Nephron (organoid): ENCODE measurements around the gene KDM1A.

Source experiments
- H3K27ac Mint-ChIP-seq, 3 experiments: 2 replicates each; pipeline ENCODE4 v1.8.0; 2020; ENCODE audit warnings: mixed read lengths in 3 of 3, mild to moderate bottlenecking in 2 of 3, moderate library complexity in 1 of 3
- H3K27me3 Mint-ChIP-seq: 2 replicates; pipeline ENCODE4 v1.8.0; 2021; ENCODE audit warnings: low read depth, mild to moderate bottlenecking, moderate library complexity, mixed read lengths
- H3K36me3 Mint-ChIP-seq: 2 replicates; pipeline ENCODE4 v1.8.0; 2020; ENCODE audit warnings: low read depth, mixed read lengths
- H3K4me1 Mint-ChIP-seq: 2 replicates; pipeline ENCODE4 v1.8.0; 2020; ENCODE audit warnings: mixed read lengths
- H3K4me3 Mint-ChIP-seq, 3 experiments: 2 replicates each; pipeline ENCODE4 v1.8.0; 2020; ENCODE audit warnings: mild to moderate bottlenecking in 3 of 3, mixed read lengths in 3 of 3, moderate library complexity in 2 of 3
- H3K9me3 Mint-ChIP-seq: 2 replicates; pipeline ENCODE4 v1.8.0; 2020; ENCODE audit warnings: mixed read lengths
- TF ChIP-seq, protein P1 (sequence below), 3 experiments: fragments of 200-600 bp; sonication (generic); IDR thresholded peaks; one replicate each; pipeline ENCODE4 v1.5.0; 2021; ENCODE audit warnings: antibody characterized with exemption in 3 of 3; ENCODE audit not compliant: unreplicated experiment in 3 of 3

The KDM1A gene

GRCh38 chr1:23101887-23102286 is 82.6 kb downstream of the KDM1A start:
- Mint-ChIP-seq H3K4me3 (no peak overlapping the region), H3K27ac (no peak overlapping the region), H3K4me1 (peaks cover 34% of the 10 kb centered on the region), H3K9me3 (no peaks in the 10 kb centered on the region), H3K36me3 (peaks cover 20% of the 10 kb centered on the region), H3K27me3 (no peaks in the 10 kb centered on the region)
- TF ChIP-seq, protein P1, sequence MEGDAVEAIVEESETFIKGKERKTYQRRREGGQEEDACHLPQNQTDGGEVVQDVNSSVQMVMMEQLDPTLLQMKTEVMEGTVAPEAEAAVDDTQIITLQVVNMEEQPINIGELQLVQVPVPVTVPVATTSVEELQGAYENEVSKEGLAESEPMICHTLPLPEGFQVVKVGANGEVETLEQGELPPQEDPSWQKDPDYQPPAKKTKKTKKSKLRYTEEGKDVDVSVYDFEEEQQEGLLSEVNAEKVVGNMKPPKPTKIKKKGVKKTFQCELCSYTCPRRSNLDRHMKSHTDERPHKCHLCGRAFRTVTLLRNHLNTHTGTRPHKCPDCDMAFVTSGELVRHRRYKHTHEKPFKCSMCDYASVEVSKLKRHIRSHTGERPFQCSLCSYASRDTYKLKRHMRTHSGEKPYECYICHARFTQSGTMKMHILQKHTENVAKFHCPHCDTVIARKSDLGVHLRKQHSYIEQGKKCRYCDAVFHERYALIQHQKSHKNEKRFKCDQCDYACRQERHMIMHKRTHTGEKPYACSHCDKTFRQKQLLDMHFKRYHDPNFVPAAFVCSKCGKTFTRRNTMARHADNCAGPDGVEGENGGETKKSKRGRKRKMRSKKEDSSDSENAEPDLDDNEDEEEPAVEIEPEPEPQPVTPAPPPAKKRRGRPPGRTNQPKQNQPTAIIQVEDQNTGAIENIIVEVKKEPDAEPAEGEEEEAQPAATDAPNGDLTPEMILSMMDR (IDR thresholded peaks at IDR 0.05; ENCODE audit: unreplicated experiment in 3 of 3): no peak

GRCh38 chr1:23102289-23102688 is 83.0 kb downstream of the KDM1A start:
- TF ChIP-seq, protein P1 (IDR thresholded peaks at IDR 0.05; ENCODE audit: unreplicated experiment in 3 of 3): no peak
- no peak overlapping the region for H3K4me3 Mint-ChIP-seq
- no peaks in the 10 kb centered on the region for H3K9me3 Mint-ChIP-seq
- H3K27ac Mint-ChIP-seq: no peak overlapping the region
- H3K36me3 Mint-ChIP-seq: peaks cover 20% of the 10 kb centered on the region
- no peaks in the 10 kb centered on the region for H3K27me3 Mint-ChIP-seq
- H3K4me1 Mint-ChIP-seq: peaks cover 34% of the 10 kb centered on the region

- Mint-ChIP-seq H3K36me3 (peaks cover 26% of the 10 kb centered on the region), H3K9me3 (no peaks in the 10 kb centered on the region), H3K27me3 (no peaks in the 10 kb centered on the region), H3K4me3 (no peak overlapping the region), H3K4me1 (peaks cover 34% of the 10 kb centered on the region), H3K27ac (peak overlapping the region; percentile 47 to 69 (median 53))
- TF ChIP-seq, protein P1 (IDR thresholded peaks at IDR 0.05; ENCODE audit: unreplicated experiment in 3 of 3): no peak
Observed at GRCh38 chr1:23103001-23103889, 84.0 kb downstream of the KDM1A start.

DNA sequence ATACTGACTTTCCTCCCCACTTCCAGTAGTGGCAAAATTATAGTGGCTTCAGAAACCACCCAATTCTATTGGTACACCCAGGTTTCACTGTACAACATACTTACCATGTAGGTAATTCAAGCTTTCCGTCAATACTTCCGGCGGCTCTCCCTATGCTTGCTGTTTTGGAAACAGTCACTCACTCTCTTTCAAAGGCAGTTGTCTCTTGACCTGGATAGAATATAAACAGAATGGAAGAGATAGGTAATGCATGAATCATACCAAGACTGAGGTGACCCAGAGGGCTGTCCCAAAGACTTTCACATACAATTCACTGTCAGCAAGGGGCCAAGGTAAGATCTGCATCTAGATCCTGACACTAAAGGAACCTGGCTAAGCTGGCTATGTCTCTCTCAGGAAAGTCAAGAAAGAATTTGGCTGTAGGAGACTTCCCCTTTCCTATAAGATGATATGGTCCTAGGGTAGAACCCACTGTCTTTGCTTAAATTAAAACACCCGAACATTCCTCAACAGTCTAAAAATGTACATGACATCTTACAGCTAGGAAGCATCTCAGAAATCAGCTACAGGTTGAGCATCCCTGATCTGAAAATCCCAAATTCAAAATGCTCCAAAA is 89.8 kb downstream of the KDM1A start:
- Mint-ChIP-seq H3K4me3 (no peak overlapping the region), H3K27me3 (no peaks in the 10 kb centered on the region), H3K27ac (no peak overlapping the region), H3K9me3 (no peaks in the 10 kb centered on the region), H3K4me1 (peaks cover 17% of the 10 kb centered on the region), H3K36me3 (peaks cover 28% of the 10 kb centered on the region)
- TF ChIP-seq, protein P1 (IDR thresholded peaks at IDR 0.05; ENCODE audit: unreplicated experiment in 3 of 3): no peak

DNA sequence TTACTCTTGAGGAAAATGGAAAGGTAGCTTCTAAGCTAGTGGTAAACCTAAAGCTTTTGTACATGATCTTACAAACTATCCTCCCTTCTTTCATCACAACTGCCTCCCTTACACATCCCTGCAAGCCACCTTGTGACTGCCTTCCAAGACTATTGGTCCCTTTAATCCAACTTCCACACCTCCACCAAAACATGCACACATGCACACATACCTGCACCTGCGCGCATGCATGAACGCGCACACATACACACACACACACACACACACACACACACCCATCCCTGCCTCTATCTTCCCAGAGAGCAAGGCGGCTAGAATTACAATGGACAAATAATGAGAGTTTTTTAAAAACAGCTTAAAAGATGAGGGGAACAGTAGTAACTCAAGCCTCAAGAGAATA is 91.1 kb downstream of the KDM1A start:
- no peaks in the 10 kb centered on the region for H3K27me3 Mint-ChIP-seq
- peaks cover 24% of the 10 kb centered on the region for H3K36me3 Mint-ChIP-seq
- H3K4me1 Mint-ChIP-seq: peaks cover 30% of the 10 kb centered on the region
- no peaks in the 10 kb centered on the region for H3K9me3 Mint-ChIP-seq
- no peak overlapping the region for H3K4me3 Mint-ChIP-seq
- no peak overlapping the region for H3K27ac Mint-ChIP-seq
- TF ChIP-seq, protein P1 (IDR thresholded peaks at IDR 0.05; ENCODE audit: unreplicated experiment in 3 of 3): no peak
